ENCODE data around the gene WDR41.
"Not testable (repeated sequence)": the region's sequence is repeated elsewhere in the genome, so short reads cannot be mapped to it uniquely, and the experiment has no call there.

Gene WDR41

GRCh38 chr5:77491783-77492652 lies at the start of gene WDR41:
TSS of gene WDR41 (minus strand) at chr5:77492316. CDS start at chr5:77492220, 96 bp downstream.
- peak; percentile 60 for DNase-seq (ENCODE audit: low read depth, low spot score)

DNA sequence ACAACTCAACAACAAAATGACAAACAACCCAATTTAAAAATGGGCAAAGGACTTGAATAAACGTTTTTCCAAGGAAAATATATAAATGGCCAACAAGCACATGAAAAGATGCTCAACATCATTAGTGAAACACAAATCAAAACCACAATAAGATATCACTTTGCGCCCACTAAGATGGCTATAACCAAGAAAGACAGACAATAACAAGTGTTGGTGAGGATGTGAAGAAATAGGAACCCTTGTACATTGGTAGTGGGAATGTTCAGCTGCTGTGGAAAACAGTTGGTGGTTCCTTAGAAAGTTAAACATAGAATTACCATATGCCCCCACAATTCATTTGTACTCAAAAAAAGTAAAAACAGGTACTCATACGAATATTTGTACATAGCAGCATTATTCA lies 39.2 kb upstream of the WDR41 start:
- no peak for DNase-seq (ENCODE audit: low read depth, low spot score)

GRCh38 chr5:77518304-77518703 lies 26.2 kb upstream of the WDR41 start:
- no peak for DNase-seq (ENCODE audit: low read depth, low spot score)

- DNase-seq (ENCODE audit: low read depth, low spot score) = no peak
Observed at GRCh38 chr5:77514457-77514856, 22.3 kb upstream of the WDR41 start.

DNA sequence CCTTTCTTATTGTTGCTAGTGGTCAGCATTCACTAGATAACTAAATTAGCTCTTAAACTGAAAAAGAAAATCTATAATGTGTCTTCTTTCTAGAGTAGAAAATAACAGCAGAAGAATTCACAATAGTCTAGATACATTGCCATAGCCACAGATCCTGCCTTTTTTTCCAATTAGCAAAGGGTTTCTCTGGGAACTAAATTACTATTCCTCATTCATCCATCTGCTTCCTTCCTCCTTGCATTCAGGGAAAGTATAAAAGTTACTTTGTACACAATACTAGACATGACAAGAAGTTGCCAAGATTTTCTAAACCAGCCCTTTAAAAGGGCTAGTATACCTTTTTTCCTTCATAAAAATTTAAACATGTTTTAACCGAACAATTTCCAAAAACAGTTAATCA lies 21.2 kb upstream of the WDR41 start:
- DNase-seq (ENCODE audit: low read depth, low spot score) = no peak

DNA sequence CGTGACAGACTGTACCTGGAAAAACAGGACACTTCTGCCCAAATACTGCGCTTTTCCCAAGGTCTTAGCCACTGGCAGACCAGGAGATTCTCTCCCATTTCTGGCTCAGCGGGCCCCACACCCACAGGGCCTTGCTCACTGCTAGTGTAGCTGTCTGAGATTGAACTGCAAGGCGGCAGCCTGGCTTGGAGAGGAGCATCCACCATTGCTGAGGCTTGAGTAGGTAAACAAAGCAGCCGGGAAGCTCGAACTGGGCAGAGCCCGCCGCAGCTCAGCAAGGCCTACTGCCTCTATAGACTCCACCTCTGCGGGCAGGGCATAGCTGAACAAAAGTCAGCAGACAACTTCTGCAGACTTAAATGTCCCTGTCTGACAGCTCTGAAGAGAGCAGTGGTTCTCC lies 9.0 kb upstream of the WDR41 start:
- DNase-seq (ENCODE audit: low read depth, low spot score) = not testable (repeated sequence)

- no peak for DNase-seq (ENCODE audit: low read depth, low spot score)
Observed at GRCh38 chr5:77499973-77500372, 7.9 kb upstream of the WDR41 start.

DNA sequence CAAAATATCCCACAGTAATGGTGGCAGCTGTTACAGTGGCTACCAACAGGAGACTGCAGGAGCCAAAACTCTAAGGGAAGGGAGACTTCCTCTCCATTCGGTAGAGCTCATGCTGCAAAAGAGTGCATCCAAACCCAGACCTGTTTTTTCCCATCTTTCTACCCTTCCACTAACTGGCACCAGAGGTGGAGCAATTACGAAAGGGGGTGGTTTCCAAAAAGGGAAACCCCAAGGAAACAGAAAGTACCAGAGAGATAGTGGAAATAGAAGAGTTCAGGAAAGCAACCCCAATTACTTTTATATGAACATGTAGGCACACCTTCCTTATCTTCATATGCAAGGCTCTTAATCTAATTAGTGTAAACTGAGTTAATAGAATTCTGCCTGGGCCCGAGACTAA lies 7.3 kb upstream of the WDR41 start:
- DNase-seq (ENCODE audit: low read depth, low spot score) = no peak

- DNase-seq (ENCODE audit: low read depth, low spot score) = no peak
Observed at GRCh38 chr5:77498952-77499351, 6.8 kb upstream of the WDR41 start.

- no peak for DNase-seq (ENCODE audit: low read depth, low spot score)
Observed at GRCh38 chr5:77494935-77495334, 2.8 kb upstream of the WDR41 start.

DNA sequence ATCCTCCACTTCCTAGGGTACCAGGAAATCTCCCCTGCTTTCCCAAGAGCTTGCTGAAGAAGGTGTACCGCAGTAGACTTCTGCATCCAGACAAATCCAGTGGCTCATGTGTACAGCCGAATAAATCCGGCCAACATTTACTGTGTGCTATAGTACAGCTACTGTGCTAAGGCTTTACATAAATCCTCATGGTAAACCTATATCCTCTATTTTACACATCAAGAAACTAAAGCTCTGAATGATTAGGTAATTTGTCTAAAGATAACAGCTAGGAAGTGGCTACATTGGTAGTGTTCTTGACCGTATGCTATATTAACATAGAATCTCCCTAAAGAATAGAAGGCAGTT lies 511 bp upstream of the WDR41 start:
- DNase-seq (ENCODE audit: low read depth, low spot score) = no peak

GRCh38 chr5:77490741-77491344 lies 1.3 kb downstream of the WDR41 start:
- not testable (repeated sequence) for DNase-seq (ENCODE audit: low read depth, low spot score)

GRCh38 chr5:77486344-77486962 lies 5.7 kb downstream of the WDR41 start:
- DNase-seq (ENCODE audit: low read depth, low spot score) = no peak

GRCh38 chr5:77483682-77484081 lies 8.4 kb downstream of the WDR41 start:
- no peak for DNase-seq (ENCODE audit: low read depth, low spot score)

- not testable (repeated sequence) for DNase-seq (ENCODE audit: low read depth, low spot score)
Observed at GRCh38 chr5:77475041-77475440, 17.1 kb downstream of the WDR41 start.

GRCh38 chr5:77468875-77469274 lies 23.2 kb downstream of the WDR41 start:
- not testable (repeated sequence) for DNase-seq (ENCODE audit: low read depth, low spot score)

DNA sequence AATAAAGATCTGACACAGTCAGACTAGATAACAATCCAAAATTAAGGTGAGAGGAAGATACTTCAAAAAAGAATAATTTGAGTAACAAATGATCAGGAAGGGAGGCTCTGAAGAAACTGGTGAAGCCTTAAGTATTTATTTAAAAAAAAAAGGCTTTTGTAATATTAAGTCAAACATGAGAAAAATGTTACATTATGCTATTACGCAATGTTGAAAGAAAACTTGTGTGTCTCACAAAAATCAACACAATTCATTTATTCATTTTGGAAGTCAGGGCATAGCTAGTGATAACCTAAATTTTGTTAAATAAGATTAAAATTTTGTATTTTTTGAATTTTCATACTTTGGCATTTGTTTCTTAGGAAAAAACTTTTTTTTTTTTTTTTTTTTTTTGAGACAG lies 28.2 kb downstream of the WDR41 start:
- DNase-seq (ENCODE audit: low read depth, low spot score) = no peak

GRCh38 chr5:77461287-77461686 lies 30.8 kb downstream of the WDR41 start:
- no peak for DNase-seq (ENCODE audit: low read depth, low spot score)

DNA sequence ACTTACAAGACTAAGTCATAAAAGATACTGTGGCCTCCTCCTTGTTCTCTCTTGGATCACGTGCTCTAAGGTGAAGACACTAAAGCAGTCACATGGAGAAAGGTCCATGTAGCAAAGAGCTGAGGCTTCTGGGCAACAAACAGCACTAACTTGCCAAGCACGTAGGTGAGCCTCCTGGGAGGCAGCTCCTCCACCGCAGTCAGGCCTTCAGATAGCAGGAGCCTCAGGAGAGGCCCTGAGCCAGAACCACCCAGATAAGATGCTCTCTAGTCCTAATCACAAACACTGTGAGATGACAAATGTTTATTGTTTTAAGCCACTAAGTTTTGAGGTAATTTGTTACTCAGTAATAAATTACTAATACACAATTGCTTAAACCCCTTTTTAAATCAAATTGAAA lies 38.0 kb downstream of the WDR41 start:
- no peak for DNase-seq (ENCODE audit: low read depth, low spot score)

GRCh38 chr5:77452351-77452750 lies 39.8 kb downstream of the WDR41 start:
- no peak for DNase-seq (ENCODE audit: low read depth, low spot score)

- DNase-seq (ENCODE audit: low read depth, low spot score) = no peak
Observed at GRCh38 chr5:77449981-77450380, 42.1 kb downstream of the WDR41 start.

DNA sequence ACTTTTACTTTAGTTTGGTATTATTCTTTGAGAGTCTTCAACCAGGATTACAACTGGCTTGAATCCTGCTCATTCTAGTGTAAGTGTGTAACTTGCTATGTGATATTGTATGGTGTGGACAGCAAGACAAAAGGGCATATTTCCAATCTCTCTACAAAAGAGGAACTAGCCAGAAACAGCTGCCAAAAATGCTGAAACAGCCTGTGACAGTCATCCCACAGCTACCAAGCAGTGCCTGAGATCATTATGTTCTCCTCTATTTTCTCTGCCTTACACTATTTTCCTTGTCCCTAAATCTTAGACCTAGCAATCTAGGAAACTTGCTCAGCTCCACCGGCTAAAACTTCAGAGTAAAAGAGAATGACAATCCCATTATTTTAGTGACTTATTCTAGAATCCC lies 42.8 kb downstream of the WDR41 start:
- no peak for DNase-seq (ENCODE audit: low read depth, low spot score)

DNA sequence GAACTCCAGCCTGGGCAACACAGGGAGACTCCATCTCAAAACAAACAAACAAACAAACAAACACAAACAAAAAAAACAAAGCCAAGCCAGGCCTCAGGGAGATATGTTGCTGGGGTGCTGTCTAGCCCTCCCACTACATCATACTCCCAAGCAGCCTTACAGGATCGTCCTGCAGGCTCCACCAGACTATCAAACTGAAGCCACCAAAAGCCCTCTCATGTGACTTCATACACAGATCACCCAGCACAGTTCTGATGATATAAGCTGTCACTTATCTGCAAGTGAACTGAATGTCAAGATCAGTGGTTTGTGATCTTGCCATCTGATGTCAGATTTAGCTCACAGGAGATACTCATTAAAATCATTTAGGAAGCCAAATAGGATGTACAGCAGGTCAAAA lies 43.3 kb downstream of the WDR41 start:
- DNase-seq (ENCODE audit: low read depth, low spot score) = no peak
